ENCODE results near the gene CAPSL.

DNA sequence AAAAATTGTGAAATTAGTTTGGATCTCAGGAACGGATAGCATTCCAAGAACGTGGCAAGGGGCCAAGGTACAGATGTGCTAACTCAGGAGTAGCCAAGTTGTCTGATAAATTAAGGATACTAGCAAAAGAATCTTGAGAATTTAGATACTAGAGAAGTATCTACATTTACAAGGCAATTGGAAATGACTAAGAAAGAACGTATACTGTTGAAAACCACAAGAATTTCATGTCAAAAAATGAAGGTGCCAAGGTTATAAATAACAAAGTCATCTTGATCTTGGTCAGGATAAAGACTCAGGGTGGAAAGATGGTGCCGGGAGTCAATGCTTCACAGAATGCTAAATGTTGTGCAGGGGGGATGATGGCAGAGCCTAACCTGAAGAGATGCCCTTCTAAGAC is 19.2 kb downstream of the CAPSL start:
- TF ChIP-seq EZH2 (IDR thresholded peaks at IDR 0.05; ENCODE audit: low read depth, unreplicated experiment) (no peak), EZH2phosphoT487 (IDR thresholded peaks at IDR 0.05; ENCODE audit: unreplicated experiment) (no peak), POLR2AphosphoS5 (IDR thresholded peaks at IDR 0.05; ENCODE audit: low read depth) (no peak), CREB1 (CRISPR knock-in tag; IDR thresholded peaks at IDR 0.05; ENCODE audit: low read depth) (no peak), STAT1 (IDR thresholded peaks at IDR 0.05; ENCODE audit: unreplicated experiment) (no peak), ZNF114 (CRISPR knock-in tag; IDR thresholded peaks at IDR 0.05) (no peak), ZNF331 (CRISPR knock-in tag; IDR thresholded peaks at IDR 0.05; ENCODE audit: low read depth) (no peak), JUNB (IDR thresholded peaks at IDR 0.05; ENCODE audit: unreplicated experiment) (no peak)
- TF ChIP-seq, protein P1, sequence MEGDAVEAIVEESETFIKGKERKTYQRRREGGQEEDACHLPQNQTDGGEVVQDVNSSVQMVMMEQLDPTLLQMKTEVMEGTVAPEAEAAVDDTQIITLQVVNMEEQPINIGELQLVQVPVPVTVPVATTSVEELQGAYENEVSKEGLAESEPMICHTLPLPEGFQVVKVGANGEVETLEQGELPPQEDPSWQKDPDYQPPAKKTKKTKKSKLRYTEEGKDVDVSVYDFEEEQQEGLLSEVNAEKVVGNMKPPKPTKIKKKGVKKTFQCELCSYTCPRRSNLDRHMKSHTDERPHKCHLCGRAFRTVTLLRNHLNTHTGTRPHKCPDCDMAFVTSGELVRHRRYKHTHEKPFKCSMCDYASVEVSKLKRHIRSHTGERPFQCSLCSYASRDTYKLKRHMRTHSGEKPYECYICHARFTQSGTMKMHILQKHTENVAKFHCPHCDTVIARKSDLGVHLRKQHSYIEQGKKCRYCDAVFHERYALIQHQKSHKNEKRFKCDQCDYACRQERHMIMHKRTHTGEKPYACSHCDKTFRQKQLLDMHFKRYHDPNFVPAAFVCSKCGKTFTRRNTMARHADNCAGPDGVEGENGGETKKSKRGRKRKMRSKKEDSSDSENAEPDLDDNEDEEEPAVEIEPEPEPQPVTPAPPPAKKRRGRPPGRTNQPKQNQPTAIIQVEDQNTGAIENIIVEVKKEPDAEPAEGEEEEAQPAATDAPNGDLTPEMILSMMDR (conservative IDR thresholded peaks at IDR 0.05; ENCODE audit: low read depth in 2 of 2) = no peak
- TF ChIP-seq, protein P2, sequence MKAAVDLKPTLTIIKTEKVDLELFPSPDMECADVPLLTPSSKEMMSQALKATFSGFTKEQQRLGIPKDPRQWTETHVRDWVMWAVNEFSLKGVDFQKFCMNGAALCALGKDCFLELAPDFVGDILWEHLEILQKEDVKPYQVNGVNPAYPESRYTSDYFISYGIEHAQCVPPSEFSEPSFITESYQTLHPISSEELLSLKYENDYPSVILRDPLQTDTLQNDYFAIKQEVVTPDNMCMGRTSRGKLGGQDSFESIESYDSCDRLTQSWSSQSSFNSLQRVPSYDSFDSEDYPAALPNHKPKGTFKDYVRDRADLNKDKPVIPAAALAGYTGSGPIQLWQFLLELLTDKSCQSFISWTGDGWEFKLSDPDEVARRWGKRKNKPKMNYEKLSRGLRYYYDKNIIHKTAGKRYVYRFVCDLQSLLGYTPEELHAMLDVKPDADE (IDR thresholded peaks at IDR 0.05) = no peak
- TF ChIP-seq, protein P3, sequence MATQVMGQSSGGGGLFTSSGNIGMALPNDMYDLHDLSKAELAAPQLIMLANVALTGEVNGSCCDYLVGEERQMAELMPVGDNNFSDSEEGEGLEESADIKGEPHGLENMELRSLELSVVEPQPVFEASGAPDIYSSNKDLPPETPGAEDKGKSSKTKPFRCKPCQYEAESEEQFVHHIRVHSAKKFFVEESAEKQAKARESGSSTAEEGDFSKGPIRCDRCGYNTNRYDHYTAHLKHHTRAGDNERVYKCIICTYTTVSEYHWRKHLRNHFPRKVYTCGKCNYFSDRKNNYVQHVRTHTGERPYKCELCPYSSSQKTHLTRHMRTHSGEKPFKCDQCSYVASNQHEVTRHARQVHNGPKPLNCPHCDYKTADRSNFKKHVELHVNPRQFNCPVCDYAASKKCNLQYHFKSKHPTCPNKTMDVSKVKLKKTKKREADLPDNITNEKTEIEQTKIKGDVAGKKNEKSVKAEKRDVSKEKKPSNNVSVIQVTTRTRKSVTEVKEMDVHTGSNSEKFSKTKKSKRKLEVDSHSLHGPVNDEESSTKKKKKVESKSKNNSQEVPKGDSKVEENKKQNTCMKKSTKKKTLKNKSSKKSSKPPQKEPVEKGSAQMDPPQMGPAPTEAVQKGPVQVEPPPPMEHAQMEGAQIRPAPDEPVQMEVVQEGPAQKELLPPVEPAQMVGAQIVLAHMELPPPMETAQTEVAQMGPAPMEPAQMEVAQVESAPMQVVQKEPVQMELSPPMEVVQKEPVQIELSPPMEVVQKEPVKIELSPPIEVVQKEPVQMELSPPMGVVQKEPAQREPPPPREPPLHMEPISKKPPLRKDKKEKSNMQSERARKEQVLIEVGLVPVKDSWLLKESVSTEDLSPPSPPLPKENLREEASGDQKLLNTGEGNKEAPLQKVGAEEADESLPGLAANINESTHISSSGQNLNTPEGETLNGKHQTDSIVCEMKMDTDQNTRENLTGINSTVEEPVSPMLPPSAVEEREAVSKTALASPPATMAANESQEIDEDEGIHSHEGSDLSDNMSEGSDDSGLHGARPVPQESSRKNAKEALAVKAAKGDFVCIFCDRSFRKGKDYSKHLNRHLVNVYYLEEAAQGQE (IDR thresholded peaks at IDR 0.05; ENCODE audit: unreplicated experiment) = no peak
- TF ChIP-seq, protein P4, sequence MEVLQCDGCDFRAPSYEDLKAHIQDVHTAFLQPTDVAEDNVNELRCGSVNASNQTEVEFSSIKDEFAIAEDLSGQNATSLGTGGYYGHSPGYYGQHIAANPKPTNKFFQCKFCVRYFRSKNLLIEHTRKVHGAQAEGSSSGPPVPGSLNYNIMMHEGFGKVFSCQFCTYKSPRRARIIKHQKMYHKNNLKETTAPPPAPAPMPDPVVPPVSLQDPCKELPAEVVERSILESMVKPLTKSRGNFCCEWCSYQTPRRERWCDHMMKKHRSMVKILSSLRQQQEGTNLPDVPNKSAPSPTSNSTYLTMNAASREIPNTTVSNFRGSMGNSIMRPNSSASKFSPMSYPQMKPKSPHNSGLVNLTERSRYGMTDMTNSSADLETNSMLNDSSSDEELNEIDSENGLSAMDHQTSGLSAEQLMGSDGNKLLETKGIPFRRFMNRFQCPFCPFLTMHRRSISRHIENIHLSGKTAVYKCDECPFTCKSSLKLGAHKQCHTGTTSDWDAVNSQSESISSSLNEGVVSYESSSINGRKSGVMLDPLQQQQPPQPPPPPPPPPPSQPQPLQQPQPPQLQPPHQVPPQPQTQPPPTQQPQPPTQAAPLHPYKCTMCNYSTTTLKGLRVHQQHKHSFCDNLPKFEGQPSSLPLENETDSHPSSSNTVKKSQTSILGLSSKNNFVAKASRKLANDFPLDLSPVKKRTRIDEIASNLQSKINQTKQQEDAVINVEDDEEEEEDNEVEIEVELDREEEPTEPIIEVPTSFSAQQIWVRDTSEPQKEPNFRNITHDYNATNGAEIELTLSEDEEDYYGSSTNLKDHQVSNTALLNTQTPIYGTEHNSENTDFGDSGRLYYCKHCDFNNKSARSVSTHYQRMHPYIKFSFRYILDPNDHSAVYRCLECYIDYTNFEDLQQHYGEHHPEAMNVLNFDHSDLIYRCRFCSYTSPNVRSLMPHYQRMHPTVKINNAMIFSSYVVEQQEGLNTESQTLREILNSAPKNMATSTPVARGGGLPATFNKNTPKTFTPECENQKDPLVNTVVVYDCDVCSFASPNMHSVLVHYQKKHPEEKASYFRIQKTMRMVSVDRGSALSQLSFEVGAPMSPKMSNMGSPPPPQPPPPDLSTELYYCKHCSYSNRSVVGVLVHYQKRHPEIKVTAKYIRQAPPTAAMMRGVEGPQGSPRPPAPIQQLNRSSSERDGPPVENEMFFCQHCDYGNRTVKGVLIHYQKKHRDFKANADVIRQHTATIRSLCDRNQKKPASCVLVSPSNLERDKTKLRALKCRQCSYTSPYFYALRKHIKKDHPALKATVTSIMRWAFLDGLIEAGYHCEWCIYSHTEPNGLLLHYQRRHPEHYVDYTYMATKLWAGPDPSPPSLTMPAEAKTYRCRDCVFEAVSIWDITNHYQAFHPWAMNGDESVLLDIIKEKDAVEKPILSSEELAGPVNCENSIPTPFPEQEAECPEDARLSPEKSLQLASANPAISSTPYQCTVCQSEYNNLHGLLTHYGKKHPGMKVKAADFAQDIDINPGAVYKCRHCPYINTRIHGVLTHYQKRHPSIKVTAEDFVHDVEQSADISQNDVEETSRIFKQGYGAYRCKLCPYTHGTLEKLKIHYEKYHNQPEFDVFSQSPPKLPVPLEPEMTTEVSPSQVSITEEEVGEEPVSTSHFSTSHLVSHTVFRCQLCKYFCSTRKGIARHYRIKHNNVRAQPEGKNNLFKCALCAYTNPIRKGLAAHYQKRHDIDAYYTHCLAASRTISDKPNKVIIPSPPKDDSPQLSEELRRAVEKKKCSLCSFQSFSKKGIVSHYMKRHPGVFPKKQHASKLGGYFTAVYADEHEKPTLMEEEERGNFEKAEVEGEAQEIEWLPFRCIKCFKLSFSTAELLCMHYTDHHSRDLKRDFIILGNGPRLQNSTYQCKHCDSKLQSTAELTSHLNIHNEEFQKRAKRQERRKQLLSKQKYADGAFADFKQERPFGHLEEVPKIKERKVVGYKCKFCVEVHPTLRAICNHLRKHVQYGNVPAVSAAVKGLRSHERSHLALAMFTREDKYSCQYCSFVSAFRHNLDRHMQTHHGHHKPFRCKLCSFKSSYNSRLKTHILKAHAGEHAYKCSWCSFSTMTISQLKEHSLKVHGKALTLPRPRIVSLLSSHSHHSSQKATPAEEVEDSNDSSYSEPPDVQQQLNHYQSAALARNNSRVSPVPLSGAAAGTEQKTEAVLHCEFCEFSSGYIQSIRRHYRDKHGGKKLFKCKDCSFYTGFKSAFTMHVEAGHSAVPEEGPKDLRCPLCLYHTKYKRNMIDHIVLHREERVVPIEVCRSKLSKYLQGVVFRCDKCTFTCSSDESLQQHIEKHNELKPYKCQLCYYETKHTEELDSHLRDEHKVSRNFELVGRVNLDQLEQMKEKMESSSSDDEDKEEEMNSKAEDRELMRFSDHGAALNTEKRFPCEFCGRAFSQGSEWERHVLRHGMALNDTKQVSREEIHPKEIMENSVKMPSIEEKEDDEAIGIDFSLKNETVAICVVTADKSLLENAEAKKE (CRISPR knock-in tag; IDR thresholded peaks at IDR 0.05) = no peak
